ENCODE data around the gene PHLDA2.

PHLDA2 gene

GRCh38 chr11:2928605-2929530 is at the start of gene PHLDA2:
PHLDA2 (minus strand) TSS chr11:2929420; CDS start chr11:2929364, 56 bp downstream.
- peak; percentile 59 to 72 for DNase-seq

GRCh38 chr11:2977113-2977512 is 47.9 kb upstream of the PHLDA2 start:
- no peak for DNase-seq

GRCh38 chr11:2976294-2977063 is 47.3 kb upstream of the PHLDA2 start:
- DNase-seq, result peak in 1 of 2 donors; percentile 17

- DNase-seq, result peak; percentile 44 to 53
Observed at GRCh38 chr11:2975594-2975993, 46.4 kb upstream of the PHLDA2 start.

GRCh38 chr11:2974272-2974671 is 45.1 kb upstream of the PHLDA2 start:
- DNase-seq, result no peak

- DNase-seq, result no peak
Observed at GRCh38 chr11:2968341-2968900, 39.2 kb upstream of the PHLDA2 start.

- DNase-seq, result no peak
Observed at GRCh38 chr11:2964782-2965181, 35.6 kb upstream of the PHLDA2 start.

GRCh38 chr11:2963761-2964160 is 34.5 kb upstream of the PHLDA2 start:
- no peak for DNase-seq

- DNase-seq, result no peak
Observed at GRCh38 chr11:2963112-2963754, 34.0 kb upstream of the PHLDA2 start.

GRCh38 chr11:2961080-2961479 is 31.9 kb upstream of the PHLDA2 start:
- DNase-seq, result no peak

- DNase-seq, result no peak
Observed at GRCh38 chr11:2960139-2960538, 30.9 kb upstream of the PHLDA2 start.

GRCh38 chr11:2958251-2958650 is 29.0 kb upstream of the PHLDA2 start:
- peak; percentile 38 for DNase-seq

GRCh38 chr11:2955906-2956476 is 26.8 kb upstream of the PHLDA2 start:
- no peak for DNase-seq

- no peak for DNase-seq
Observed at GRCh38 chr11:2954263-2954662, 25.0 kb upstream of the PHLDA2 start.

GRCh38 chr11:2952290-2952689 is 23.1 kb upstream of the PHLDA2 start:
- no peak for DNase-seq

- DNase-seq, result no peak
Observed at GRCh38 chr11:2951231-2952110, 22.3 kb upstream of the PHLDA2 start.

- no peak for DNase-seq
Observed at GRCh38 chr11:2950825-2951224, 21.6 kb upstream of the PHLDA2 start.

- DNase-seq, result no peak
Observed at GRCh38 chr11:2949920-2950319, 20.7 kb upstream of the PHLDA2 start.

- DNase-seq, result no peak
Observed at GRCh38 chr11:2947744-2948143, 18.5 kb upstream of the PHLDA2 start.

- no peak for DNase-seq
Observed at GRCh38 chr11:2945757-2946287, 16.6 kb upstream of the PHLDA2 start.

- peak; percentile 94 to 96 for DNase-seq
Observed at GRCh38 chr11:2945031-2945756, 16.0 kb upstream of the PHLDA2 start.

All from inflammatory macrophage treated with lipopolysaccharide for 1 hour (primary cell).